OCI-LY7 (cell line): ENCODE results near the gene LRRC4B. TPM values are rescaled to one million over a fixed set of nuclear protein-coding genes. Genes with fewer than 3 reads are reported as not detected.
A peak's percentile ranks its signal among the peaks of the same experiment; 100 is the strongest.
"Not testable (repeated sequence)": the region's sequence is repeated elsewhere in the genome, so short reads cannot be mapped to it uniquely, and the experiment has no call there.

ENCODE experiments used
- BruUV-seq: library from RNA; stranded (reverse); fragments of 400-500 nt; replicated peaks from 2 replicates; lab custom pipeline; 2021; lab: Mats Ljungman, UMichigan
- CTCF ChIA-PET: fragments of 300-600 bp; sonication (Branson Sonifier 250); formaldehyde crosslinking; loops from one replicate; lab custom pipeline; 2022; ENCODE audit warnings: antibody characterized with exemption; ENCODE audit not compliant: unreplicated experiment; lab: Charles Lee
- POLR2A ChIA-PET: fragments of 300-600 bp; sonication (Branson Sonifier 250); formaldehyde crosslinking; loops from one replicate; lab custom pipeline; 2022; ENCODE audit warnings: antibody characterized with exemption; lab: Charles Lee
- DNase-seq: peaks from one replicate; pipeline ENCODE4 v3.0.0-alpha.2; 2015; ENCODE audit warnings: low spot score
- H2AFZ ChIP-seq: fragments of 200-600 bp; sonication (generic), shearing (Covaris generic); 2 replicates; pipeline ENCODE4 v1.6.1; 2014; ENCODE audit warnings: mild to moderate bottlenecking, antibody characterized with exemption, low read length, moderate library complexity
- H3K27ac ChIP-seq: fragments of 200-600 bp; sonication (generic); 2 replicates; pipeline ENCODE4 v1.5.1; 2014; ENCODE audit warnings: mixed run types, low read depth, mild to moderate bottlenecking, moderate library complexity, low read length, inconsistent platforms; ENCODE audit not compliant: poor library complexity, severe bottlenecking
- H3K36me3 ChIP-seq: fragments of 200-600 bp; sonication (generic); 2 replicates; pipeline ENCODE4 v1.6.1; 2014; ENCODE audit warnings: mild to moderate bottlenecking, antibody characterized with exemption, low read length, moderate library complexity, mixed read lengths; ENCODE audit not compliant: insufficient read depth
- H3K4me1 ChIP-seq: fragments of 200-600 bp; sonication (generic); 2 replicates; pipeline ENCODE4 v1.5.1; 2014; ENCODE audit warnings: mild to moderate bottlenecking, low read length; ENCODE audit not compliant: insufficient read depth, poor library complexity, severe bottlenecking
- H3K4me2 ChIP-seq: fragments of 200-600 bp; sonication (generic); 2 replicates; pipeline ENCODE4 v1.6.1; 2014; ENCODE audit warnings: mild to moderate bottlenecking, low read length
- H3K4me3 ChIP-seq: fragments of 200-600 bp; sonication (generic); 2 replicates; pipeline ENCODE4 v1.5.1; 2014; ENCODE audit warnings: mild to moderate bottlenecking, low read depth, low read length; ENCODE audit not compliant: poor library complexity, severe bottlenecking
- H3K79me2 ChIP-seq: fragments of 200-600 bp; sonication (generic); 2 replicates; pipeline ENCODE4 v1.6.1; 2016; ENCODE audit warnings: low read depth, mild to moderate bottlenecking, low read length, moderate library complexity, mixed read lengths; ENCODE audit not compliant: insufficient read depth
- H3K9me2 ChIP-seq: fragments of 200-600 bp; sonication (generic); 2 replicates; pipeline ENCODE4 v1.6.1; 2016; ENCODE audit warnings: mild to moderate bottlenecking, low read length, mixed read lengths; ENCODE audit not compliant: insufficient read depth
- H3K9me3 ChIP-seq: fragments of 200-600 bp; sonication (generic); 2 replicates; pipeline ENCODE4 v1.6.1; 2014; ENCODE audit warnings: mild to moderate bottlenecking, mixed run types, low read length, mixed read lengths
- H4K20me1 ChIP-seq: fragments of 200-600 bp; sonication (generic); 2 replicates; pipeline ENCODE4 v1.6.1; 2014; ENCODE audit warnings: mild to moderate bottlenecking, antibody characterized with exemption, low read length, moderate library complexity, mixed read lengths; ENCODE audit not compliant: insufficient read depth
- CTCF ChIP-seq: fragments of 200-600 bp; sonication (generic); conservative IDR thresholded peaks from 2 replicates; pipeline ENCODE4 v1.5.1; 2014; ENCODE audit warnings: mild to moderate bottlenecking, antibody characterized with exemption, low read length, moderate library complexity, mixed read lengths
- EZH2phosphoT487 ChIP-seq: fragments of 200-600 bp; sonication (generic); IDR thresholded peaks from 2 replicates; pipeline ENCODE4 v1.6.1; 2018; ENCODE audit warnings: low read depth, borderline replicate concordance, mild to moderate bottlenecking, mixed run types, antibody characterized with exemption, low read length, moderate library complexity, mixed read lengths
- intact Hi-C: fragments of 100-400 bp; cut with micrococcal nuclease; formaldehyde crosslinking; loops from one replicate; pipeline ENCODE4 v1.10.0; 2022; ENCODE audit not compliant: unreplicated experiment
- total RNA-seq, 2 experiments: library from RNA; depleted of rRNA in 1 of 2; stranded (reverse); fragments of >200 nt in 1 of 2; shearing (Covaris generic) in 1 of 2; gene quantifications; 2 replicates each; pipeline ENCODE4 v1.2.3, GENCODE V29; 2014 to 2022

The LRRC4B gene
- total RNA-seq, 2 experiments from 2014 or later = 0.29 TPM; not detected in 1

GRCh38 chr19:50476224-50476906 is 91.9 kb downstream of the LRRC4B start, which contains the start of the genes EMC10 and GARIN5A:
Gene EMC10 (plus strand): TSS chr19:50476507. CDS start chr19:50476545, 38 bp downstream.
Gene GARIN5A (minus strand): TSS chr19:50476848. CDS start chr19:50476388, 460 bp downstream.
- Histone ChIP-seq H3K9me3 (peaks cover 12% of the 10 kb centered on the region), H3K9me2 (no peaks in the 10 kb centered on the region), H2AFZ (peak within 1 kb of the TSS; percentile 78), H3K27ac (peak within 1 kb of the TSS; percentile 73), H3K4me1 (peaks cover 10% of the 10 kb centered on the region), H3K79me2 (peaks cover 22% of the 10 kb centered on the region), H3K4me2 (peak within 1 kb of the TSS; percentile 77), H3K4me3 (peak within 1 kb of the TSS; percentile 98), H3K36me3 (peaks cover 41% of the 10 kb centered on the region), H4K20me1 (no peaks in the 10 kb centered on the region)
- TF ChIP-seq CTCF (no peak), EZH2phosphoT487 (no peak)
- intact Hi-C loops = no loop called here
- DNase-seq = peak; percentile 98
- TSS peak; percentile 63 for BruUV-seq
- ChIA-PET POLR2A (no interaction called here), CTCF (no interaction called here)

- Histone ChIP-seq H3K27ac (no peak overlapping the region), H3K36me3 (peaks cover 36% of the 10 kb centered on the region), H3K79me2 (peaks cover 22% of the 10 kb centered on the region), H3K4me2 (no peak overlapping the region), H4K20me1 (no peaks in the 10 kb centered on the region), H3K9me2 (no peaks in the 10 kb centered on the region), H2AFZ (no peak overlapping the region), H3K4me1 (peaks cover 10% of the 10 kb centered on the region), H3K4me3 (peak overlapping the region; percentile 98), H3K9me3 (peaks cover 12% of the 10 kb centered on the region)
- no TSS peak for BruUV-seq
- TF ChIP-seq CTCF = no peak
- no peak for TF ChIP-seq EZH2phosphoT487
- intact Hi-C loops = no loop called here
- ChIA-PET POLR2A (no interaction called here), CTCF (no interaction called here)
- no peak for DNase-seq
These were observed 92.5 kb downstream of the LRRC4B start for GRCh38 chr19:50475736-50476223.

- Histone ChIP-seq H2AFZ (no peak overlapping the region), H3K9me3 (peaks cover 12% of the 10 kb centered on the region), H3K4me3 (no peak overlapping the region), H3K9me2 (no peaks in the 10 kb centered on the region), H3K79me2 (peaks cover 22% of the 10 kb centered on the region), H3K36me3 (peaks cover 29% of the 10 kb centered on the region), H3K27ac (no peak overlapping the region), H3K4me1 (peaks cover 10% of the 10 kb centered on the region), H3K4me2 (no peak overlapping the region), H4K20me1 (no peaks in the 10 kb centered on the region)
- no TSS peak for BruUV-seq
- TF ChIP-seq EZH2phosphoT487 (no peak), CTCF (no peak)
- intact Hi-C loops = no loop called here
- CTCF ChIA-PET = no interaction called here
- no peak for DNase-seq
- POLR2A ChIA-PET = no interaction called here
These were observed 93.1 kb downstream of the LRRC4B start for GRCh38 chr19:50475101-50475568.

GRCh38 chr19:50473336-50473735 is 94.9 kb downstream of the LRRC4B start:
- peaks cover 11% of the 10 kb centered on the region for H3K36me3 ChIP-seq
- peaks cover 19% of the 10 kb centered on the region for H3K79me2 ChIP-seq
- H3K4me2 ChIP-seq, BruUV-seq, H4K20me1 ChIP-seq, DNase-seq, H2AFZ ChIP-seq, H3K27ac ChIP-seq, H3K4me3 ChIP-seq, CTCF ChIA-PET, H3K9me3 ChIP-seq, H3K9me2 ChIP-seq, intact Hi-C loops, POLR2A ChIA-PET: not testable (repeated sequence)
- peaks cover 10% of the 10 kb centered on the region for H3K4me1 ChIP-seq
